HG03521 (cell line): ENCODE measurements around the gene CELF2.
A peak's percentile ranks its signal among the peaks of the same experiment; 100 is the strongest.

Experiments
- ATAC-seq: cut with Tn5 transposase; IDR thresholded peaks from one replicate; pipeline ENCODE4 v1.9.1; 2021; ENCODE audit warnings: mild to moderate bottlenecking, moderate library complexity; ENCODE audit not compliant: unreplicated experiment

The CELF2 gene

GRCh38 chr10:11262494-11263345 lies 245.0 kb downstream of the CELF2 start:
- no peak for ATAC-seq

GRCh38 chr10:11263767-11264166 lies 246.1 kb downstream of the CELF2 start:
- ATAC-seq: no peak

- no peak for ATAC-seq
Measured at GRCh38 chr10:11264296-11265048, 246.8 kb downstream of the CELF2 start.

GRCh38 chr10:11265484-11265883 lies 247.8 kb downstream of the CELF2 start:
- no peak for ATAC-seq

GRCh38 chr10:11266426-11266825 lies 248.8 kb downstream of the CELF2 start:
- ATAC-seq: no peak

GRCh38 chr10:11270135-11270857 lies 252.6 kb downstream of the CELF2 start:
- peak; percentile 92 for ATAC-seq

GRCh38 chr10:11270858-11271179 lies 253.1 kb downstream of the CELF2 start:
- no peak for ATAC-seq

- no peak for ATAC-seq
Measured at GRCh38 chr10:11272915-11273389, 255.3 kb downstream of the CELF2 start.

GRCh38 chr10:11274452-11274851 lies 256.8 kb downstream of the CELF2 start:
- no peak for ATAC-seq

GRCh38 chr10:11275651-11276050 lies 258.0 kb downstream of the CELF2 start:
- no peak for ATAC-seq

- ATAC-seq: no peak
Measured at GRCh38 chr10:11276449-11276990, 258.8 kb downstream of the CELF2 start.

GRCh38 chr10:11279314-11279713 lies 261.6 kb downstream of the CELF2 start:
- no peak for ATAC-seq

- no peak for ATAC-seq
Measured at GRCh38 chr10:11280187-11280932, 262.7 kb downstream of the CELF2 start.

GRCh38 chr10:11282156-11282555 lies 264.5 kb downstream of the CELF2 start:
- ATAC-seq: no peak

- ATAC-seq: no peak
Measured at GRCh38 chr10:11282661-11283060, 265.0 kb downstream of the CELF2 start.

- ATAC-seq: no peak
Measured at GRCh38 chr10:11284291-11285085, 266.8 kb downstream of the CELF2 start.

- ATAC-seq: no peak
Measured at GRCh38 chr10:11285171-11285570, 267.5 kb downstream of the CELF2 start.

- ATAC-seq: peak; percentile 82
Measured at GRCh38 chr10:11286261-11286852, 268.7 kb downstream of the CELF2 start.

- ATAC-seq: no peak
Measured at GRCh38 chr10:11288302-11288701, 270.6 kb downstream of the CELF2 start.
